Parathyroid adenoma (tissue), 2 donors: ENCODE results near the gene KHNYN.
A peak's percentile ranks its signal among the peaks of the same experiment; 100 is the strongest.

Source experiments
- H2AFZ ChIP-seq: fragments of 300-600 bp; sonication (generic); one replicate; pipeline ENCODE4 v1.7.0; 2017; ENCODE audit warnings: antibody characterized with exemption, mild to moderate bottlenecking
- H3K27ac ChIP-seq: fragments of 300-600 bp; sonication (generic); one replicate; pipeline ENCODE4 v1.7.0; 2017
- H3K27me3 ChIP-seq: fragments of 300-600 bp; sonication (generic); one replicate; pipeline ENCODE4 v1.7.0; 2017; ENCODE audit warnings: low read length; ENCODE audit not compliant: control insufficient read depth, insufficient read depth
- H3K36me3 ChIP-seq: fragments of 300-600 bp; sonication (generic); one replicate; pipeline ENCODE4 v1.7.0; 2017; ENCODE audit warnings: low read length; ENCODE audit not compliant: control insufficient read depth, insufficient read depth
- H3K4me1 ChIP-seq: fragments of 300-600 bp; sonication (generic); one replicate; pipeline ENCODE4 v1.7.0; 2017; ENCODE audit warnings: control low read depth
- H3K4me2 ChIP-seq: fragments of 300-600 bp; sonication (generic); one replicate; pipeline ENCODE4 v1.7.0; 2017; ENCODE audit warnings: low read length
- H3K4me3 ChIP-seq: fragments of 300-600 bp; sonication (generic); one replicate; pipeline ENCODE4 v1.7.0; 2017; ENCODE audit warnings: low read depth, low read length
- H3K79me2 ChIP-seq: fragments of 300-600 bp; sonication (generic); one replicate; pipeline ENCODE4 v1.7.0; 2017; ENCODE audit warnings: control low read depth
- H3K9ac ChIP-seq: fragments of 300-600 bp; sonication (generic); one replicate; pipeline ENCODE4 v1.7.0; 2017; ENCODE audit warnings: mild to moderate bottlenecking
- H3K9me3 ChIP-seq: fragments of 300-600 bp; sonication (generic); one replicate; pipeline ENCODE4 v1.7.0; 2017; ENCODE audit warnings: low read length; ENCODE audit not compliant: control insufficient read depth
- TF ChIP-seq, protein P1 (sequence below): fragments of 300-600 bp; sonication (generic); IDR thresholded peaks from one replicate; pipeline ENCODE4 v1.7.0; 2017; ENCODE audit warnings: antibody characterized with exemption, mild to moderate bottlenecking
- donor health status: primary hyperparathyroidism.

KHNYN gene

DNA sequence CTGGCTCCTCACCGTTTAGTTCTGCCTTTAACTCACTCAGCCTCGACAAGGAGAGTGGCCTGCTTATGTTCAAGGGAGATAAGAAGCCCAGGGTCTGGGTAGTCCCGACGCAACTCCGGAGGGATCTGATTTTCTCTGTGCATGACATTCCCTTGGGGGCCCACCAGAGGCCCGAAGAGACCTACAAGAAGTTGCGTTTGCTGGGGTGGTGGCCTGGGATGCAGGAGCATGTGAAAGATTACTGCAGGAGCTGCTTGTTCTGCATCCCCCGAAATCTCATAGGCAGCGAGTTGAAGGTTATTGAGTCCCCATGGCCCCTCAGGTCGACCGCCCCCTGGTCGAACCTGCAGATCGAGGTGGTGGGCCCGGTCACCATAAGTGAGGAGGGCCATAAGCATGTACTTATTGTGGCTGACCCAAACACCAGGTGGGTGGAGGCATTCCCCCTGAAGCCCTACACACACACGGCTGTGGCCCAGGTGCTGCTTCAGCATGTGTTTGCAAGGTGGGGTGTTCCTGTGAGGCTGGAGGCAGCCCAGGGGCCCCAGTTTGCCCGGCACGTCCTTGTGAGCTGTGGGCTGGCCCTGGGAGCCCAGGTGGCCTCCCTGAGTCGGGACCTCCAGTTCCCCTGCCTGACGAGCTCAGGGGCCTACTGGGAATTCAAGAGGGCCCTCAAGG lies 13.4 kb upstream of the KHNYN start:
- no peak overlapping the region for H3K9ac ChIP-seq
- H3K4me3 ChIP-seq: no peak overlapping the region
- H3K36me3 ChIP-seq: no peaks in the 10 kb centered on the region
- H3K79me2 ChIP-seq: no peaks in the 10 kb centered on the region
- no peak overlapping the region for H3K27ac ChIP-seq
- H2AFZ ChIP-seq: no peak overlapping the region
- no peaks in the 10 kb centered on the region for H3K27me3 ChIP-seq
- TF ChIP-seq, protein P1, sequence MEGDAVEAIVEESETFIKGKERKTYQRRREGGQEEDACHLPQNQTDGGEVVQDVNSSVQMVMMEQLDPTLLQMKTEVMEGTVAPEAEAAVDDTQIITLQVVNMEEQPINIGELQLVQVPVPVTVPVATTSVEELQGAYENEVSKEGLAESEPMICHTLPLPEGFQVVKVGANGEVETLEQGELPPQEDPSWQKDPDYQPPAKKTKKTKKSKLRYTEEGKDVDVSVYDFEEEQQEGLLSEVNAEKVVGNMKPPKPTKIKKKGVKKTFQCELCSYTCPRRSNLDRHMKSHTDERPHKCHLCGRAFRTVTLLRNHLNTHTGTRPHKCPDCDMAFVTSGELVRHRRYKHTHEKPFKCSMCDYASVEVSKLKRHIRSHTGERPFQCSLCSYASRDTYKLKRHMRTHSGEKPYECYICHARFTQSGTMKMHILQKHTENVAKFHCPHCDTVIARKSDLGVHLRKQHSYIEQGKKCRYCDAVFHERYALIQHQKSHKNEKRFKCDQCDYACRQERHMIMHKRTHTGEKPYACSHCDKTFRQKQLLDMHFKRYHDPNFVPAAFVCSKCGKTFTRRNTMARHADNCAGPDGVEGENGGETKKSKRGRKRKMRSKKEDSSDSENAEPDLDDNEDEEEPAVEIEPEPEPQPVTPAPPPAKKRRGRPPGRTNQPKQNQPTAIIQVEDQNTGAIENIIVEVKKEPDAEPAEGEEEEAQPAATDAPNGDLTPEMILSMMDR: no peak
- peaks cover 6% of the 10 kb centered on the region for H3K4me1 ChIP-seq
- no peaks in the 10 kb centered on the region for H3K9me3 ChIP-seq
- no peak overlapping the region for H3K4me2 ChIP-seq

DNA sequence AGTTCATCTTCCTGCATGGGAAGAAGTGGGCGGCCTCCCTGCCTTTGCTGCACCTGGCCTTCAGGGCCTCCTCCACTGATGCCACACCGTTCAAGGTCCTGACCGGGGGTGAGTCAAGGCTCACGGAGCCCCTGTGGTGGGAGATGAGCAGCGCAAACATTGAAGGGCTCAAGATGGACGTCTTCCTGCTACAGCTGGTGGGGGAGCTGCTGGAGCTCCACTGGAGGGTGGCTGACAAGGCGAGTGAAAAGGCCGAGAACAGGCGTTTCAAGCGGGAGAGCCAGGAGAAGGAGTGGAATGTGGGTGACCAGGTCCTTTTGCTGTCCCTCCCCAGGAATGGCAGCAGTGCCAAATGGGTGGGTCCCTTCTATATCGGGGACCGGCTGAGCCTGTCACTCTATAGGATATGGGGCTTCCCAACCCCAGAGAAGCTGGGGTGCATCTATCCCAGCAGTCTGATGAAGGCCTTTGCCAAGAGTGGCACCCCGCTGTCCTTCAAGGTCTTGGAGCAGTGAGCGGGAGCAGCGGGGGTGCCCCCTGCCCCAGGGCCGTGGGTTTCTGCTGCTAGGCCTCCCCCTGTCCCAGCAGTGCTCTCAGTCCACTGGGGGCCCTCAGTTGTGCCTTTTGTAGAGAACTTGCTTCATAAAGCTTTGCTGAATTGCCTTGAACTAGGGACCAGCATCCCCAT lies 12.7 kb upstream of the KHNYN start:
- TF ChIP-seq, protein P1: no peak
- Histone ChIP-seq H3K27me3 (no peaks in the 10 kb centered on the region), H2AFZ (no peak overlapping the region), H3K27ac (no peak overlapping the region), H3K9me3 (no peaks in the 10 kb centered on the region), H3K36me3 (no peaks in the 10 kb centered on the region), H3K4me2 (no peak overlapping the region), H3K4me3 (no peak overlapping the region), H3K9ac (no peak overlapping the region), H3K4me1 (peaks cover 6% of the 10 kb centered on the region), H3K79me2 (no peaks in the 10 kb centered on the region)

DNA sequence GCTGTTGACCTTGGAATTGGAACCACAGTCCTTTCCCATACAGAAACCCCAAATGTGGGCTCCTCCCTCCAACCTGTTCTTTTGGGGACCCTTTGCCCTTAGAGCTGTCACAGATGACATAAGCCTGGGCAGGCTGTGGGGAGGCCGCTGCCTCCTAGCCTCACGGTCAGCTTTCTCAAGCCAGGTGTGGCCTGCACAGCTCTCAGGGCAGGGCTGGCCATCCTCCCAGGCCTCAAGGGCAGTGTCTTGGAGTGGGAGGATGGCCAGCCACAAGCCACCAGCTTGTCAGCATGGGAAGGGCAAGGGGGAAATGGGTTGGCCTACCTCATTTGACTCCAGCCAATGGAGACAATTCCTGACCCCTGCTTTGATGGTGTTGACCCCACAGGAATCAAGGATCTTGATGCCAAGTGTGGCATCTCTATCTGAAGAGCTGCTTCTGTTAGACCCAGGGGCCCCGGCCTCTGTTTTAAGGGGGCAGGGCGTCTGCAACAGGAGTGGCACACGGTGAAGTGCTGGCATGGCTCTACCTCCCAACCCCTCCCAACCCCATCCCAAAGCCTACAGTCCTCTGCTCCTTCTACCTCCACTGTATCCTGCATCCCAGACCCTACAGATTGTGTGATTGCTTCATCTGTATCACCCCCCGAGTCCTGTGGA lies 11.8 kb upstream of the KHNYN start:
- Histone ChIP-seq H3K27me3 (no peaks in the 10 kb centered on the region), H3K27ac (no peak overlapping the region), H3K4me2 (no peak overlapping the region), H3K9ac (no peak overlapping the region), H3K79me2 (no peaks in the 10 kb centered on the region), H3K9me3 (no peaks in the 10 kb centered on the region), H3K4me1 (peaks cover 6% of the 10 kb centered on the region), H2AFZ (no peak overlapping the region), H3K36me3 (no peaks in the 10 kb centered on the region), H3K4me3 (no peak overlapping the region)
- TF ChIP-seq, protein P1: no peak

DNA sequence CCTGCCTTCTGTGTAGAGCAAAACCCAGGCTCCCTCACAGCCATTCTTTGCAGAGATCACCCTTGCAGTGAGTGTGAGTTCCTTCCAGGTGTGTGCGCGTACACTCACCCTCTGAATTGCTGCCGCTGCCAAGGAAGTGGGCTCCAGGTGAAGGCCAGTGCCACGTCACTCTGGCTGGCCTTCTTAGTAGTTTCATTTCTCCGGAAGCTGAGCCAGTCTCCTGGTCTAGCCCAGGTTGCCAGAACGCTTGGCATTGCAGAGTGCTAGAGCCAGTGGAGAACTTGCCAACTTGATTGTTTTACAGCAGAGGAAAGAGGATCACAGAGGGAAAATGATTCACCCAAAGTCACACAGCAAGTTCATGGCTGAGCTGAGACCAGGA lies 11.3 kb upstream of the KHNYN start:
- no peak overlapping the region for H3K27ac ChIP-seq
- TF ChIP-seq, protein P1: no peak

More for the DNA sequence above, 11.3 kb upstream of the KHNYN start:
- Histone ChIP-seq H3K9ac (no peak overlapping the region), H3K9me3 (no peaks in the 10 kb centered on the region), H3K4me2 (no peak overlapping the region), H3K79me2 (no peaks in the 10 kb centered on the region), H3K4me1 (peaks cover 6% of the 10 kb centered on the region), H3K36me3 (no peaks in the 10 kb centered on the region), H3K27me3 (no peaks in the 10 kb centered on the region), H2AFZ (peak overlapping the region; percentile 27), H3K4me3 (no peak overlapping the region)
